Stimulated activated CD4-positive, alpha-beta T cell treated with anti-CD3 and anti-CD28 coated beads, Interleukin-12 subunit alpha, Interleukin-12 subunit beta, amount 100 ng/mL, for 4 hours (primary cell): ENCODE measurements around the gene LRRTM4.

Experiments
- DNase-seq: peaks from one replicate; pipeline ENCODE4 v3.0.0-alpha.2; 2020

Gene LRRTM4

DNA sequence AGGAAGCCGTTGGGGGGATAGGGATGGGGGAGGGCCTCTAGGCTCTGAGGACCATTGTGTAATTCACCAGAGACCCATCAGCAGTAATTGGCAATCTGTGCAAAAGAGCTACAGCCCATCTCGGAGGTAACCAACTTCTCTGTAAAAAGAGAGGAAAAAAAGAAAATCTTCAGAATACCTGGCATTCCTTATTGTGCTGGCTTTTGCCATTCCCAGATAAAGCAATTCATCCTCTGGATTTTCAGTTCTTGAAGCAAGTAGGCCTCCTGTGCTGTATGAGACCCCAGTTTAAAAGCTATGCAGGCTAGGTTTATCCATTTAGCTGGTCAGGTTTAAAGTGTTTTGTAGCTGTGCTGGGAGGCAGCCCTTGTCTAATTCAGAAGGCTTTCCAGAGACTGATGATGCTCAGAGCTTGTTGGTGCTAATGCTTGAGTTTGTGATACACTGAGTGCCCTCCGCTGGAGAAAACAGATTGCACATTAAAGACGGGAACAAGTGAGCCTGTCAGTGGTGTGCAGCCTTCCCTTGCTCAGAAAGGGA is at the start of gene LRRTM4:
LRRTM4 (minus strand) TSS at position 446 of the 540 bp plus-strand sequence.
- DNase-seq = no peak

- no peak for DNase-seq
Observed at GRCh38 chr2:77571545-77571944, 49.4 kb upstream of the LRRTM4 start.

DNA sequence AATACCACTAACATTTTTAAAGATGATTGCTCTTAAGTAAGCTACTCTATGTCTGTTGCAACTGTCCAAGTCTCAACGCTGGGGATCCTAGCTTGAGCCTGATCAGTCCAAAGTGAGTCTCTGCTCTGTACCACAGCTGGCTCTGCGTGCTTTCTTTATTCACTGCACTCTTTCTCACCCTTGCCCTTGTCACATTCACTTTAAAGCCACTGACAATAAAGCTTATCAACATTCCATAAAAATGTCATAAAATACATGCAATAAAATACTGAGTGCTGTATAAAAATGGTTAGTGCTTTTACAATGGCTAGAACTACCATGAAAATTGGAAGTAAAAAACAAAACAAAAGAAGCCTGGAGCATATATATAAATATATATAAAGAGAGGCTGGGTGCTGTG is 45.5 kb upstream of the LRRTM4 start:
- DNase-seq = no peak

- DNase-seq = no peak
Observed at GRCh38 chr2:77566582-77566981, 44.4 kb upstream of the LRRTM4 start.

GRCh38 chr2:77566131-77566530 is 44.0 kb upstream of the LRRTM4 start:
- no peak for DNase-seq

DNA sequence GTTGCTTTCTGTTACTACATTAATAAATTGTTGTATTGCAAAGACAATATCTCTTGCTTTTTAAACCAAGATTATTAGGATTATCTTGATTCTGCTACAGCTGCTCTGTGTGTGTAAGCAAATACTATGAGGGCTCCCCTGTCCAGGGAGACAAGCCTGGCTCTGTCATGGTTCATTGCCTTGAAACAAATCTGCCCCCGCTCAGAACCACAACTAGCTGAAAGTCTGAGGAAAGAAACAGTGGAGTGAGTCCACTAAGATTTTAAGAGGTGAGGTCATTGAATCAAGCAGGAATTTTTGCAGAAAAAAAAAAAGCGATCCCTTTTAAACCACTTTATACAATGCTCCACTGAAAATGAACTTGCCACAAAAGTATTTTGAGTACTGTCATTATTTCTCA is 30.8 kb upstream of the LRRTM4 start:
- DNase-seq = no peak

GRCh38 chr2:77538031-77538430 is 15.9 kb upstream of the LRRTM4 start:
- no peak for DNase-seq

- no peak for DNase-seq
Observed at GRCh38 chr2:77522888-77523287, 712 bp upstream of the LRRTM4 start.

DNA sequence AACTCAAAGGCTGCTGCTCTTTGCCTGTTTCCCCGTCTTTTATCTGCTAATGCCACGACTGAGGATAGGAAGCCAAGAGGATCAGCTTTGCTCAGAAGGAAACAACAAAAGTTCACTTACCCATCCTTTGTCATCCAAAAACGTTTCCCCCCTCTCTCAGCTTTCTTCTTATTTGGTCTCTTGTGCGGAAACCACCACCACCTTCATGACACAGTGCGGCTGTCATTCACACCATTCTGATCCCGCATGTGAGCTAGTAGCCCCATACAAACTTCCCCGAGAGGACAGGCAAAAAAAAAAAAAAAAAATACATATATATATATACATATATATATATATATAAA is 656 bp downstream of the LRRTM4 start:
- no peak for DNase-seq

- DNase-seq = no peak
Observed at GRCh38 chr2:77520641-77521547, 1.3 kb downstream of the LRRTM4 start.

DNA sequence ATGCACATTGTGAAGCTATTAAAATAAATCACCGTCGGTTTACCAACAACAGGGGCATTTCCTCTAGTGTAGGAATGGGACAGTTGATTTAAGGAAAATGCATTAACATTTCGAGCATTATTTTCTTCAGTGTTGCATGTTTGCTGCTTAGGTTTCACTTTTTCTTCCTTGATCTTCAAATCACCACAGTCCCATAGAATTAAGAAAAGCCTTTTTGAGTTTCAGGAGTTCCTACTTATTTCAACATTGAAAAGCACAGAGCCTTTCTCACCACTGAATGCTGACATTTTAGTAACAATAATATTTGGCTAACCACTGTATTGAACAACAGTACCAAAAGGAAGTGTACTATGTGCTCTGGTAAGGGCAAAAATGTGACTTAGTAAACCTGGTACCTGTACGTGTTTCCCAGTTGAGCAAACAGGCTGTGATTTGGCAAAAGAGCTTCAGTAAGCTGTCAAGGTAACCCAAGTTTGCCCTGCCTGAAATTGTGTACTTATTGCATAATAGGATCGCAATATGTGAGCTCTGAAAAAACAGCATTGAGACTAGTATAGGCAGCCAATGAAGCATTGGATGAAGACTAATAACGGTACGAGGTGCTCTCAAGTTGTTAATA is 2.2 kb downstream of the LRRTM4 start:
- DNase-seq = no peak

DNA sequence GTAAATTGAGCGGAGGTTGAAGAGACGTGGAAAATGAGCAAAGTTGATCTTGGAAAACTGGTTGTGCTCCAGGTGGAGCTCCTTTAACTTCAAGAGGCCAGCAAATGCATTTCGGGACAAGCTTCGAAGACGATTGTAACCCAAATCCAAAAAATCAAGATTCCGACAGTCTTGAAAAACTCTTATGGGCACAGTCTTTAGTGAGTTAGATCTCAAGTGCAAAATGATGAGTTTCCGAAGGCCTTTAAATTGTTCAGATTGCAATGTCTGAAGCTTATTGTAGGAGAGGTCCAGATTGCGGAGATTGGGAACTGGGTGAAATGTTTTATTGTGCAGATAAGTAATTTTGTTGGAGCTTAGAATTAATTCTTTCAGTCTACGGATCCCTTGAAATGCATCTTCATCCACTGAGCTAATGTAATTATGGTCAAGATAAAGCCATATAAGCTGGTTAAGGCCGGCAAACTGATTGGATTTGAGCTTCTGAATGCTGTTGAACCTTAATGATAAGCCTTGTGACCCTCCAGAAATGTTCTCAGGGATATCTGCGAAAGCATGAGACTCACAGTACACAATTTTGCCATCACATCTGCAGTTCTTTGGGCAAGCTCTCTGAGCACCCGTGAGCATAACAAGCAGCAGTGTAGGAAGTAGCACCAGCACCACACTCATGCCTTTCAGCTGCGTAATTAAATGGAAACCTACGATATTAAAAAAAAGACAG is 2.9 kb downstream of the LRRTM4 start:
- no peak for DNase-seq

DNA sequence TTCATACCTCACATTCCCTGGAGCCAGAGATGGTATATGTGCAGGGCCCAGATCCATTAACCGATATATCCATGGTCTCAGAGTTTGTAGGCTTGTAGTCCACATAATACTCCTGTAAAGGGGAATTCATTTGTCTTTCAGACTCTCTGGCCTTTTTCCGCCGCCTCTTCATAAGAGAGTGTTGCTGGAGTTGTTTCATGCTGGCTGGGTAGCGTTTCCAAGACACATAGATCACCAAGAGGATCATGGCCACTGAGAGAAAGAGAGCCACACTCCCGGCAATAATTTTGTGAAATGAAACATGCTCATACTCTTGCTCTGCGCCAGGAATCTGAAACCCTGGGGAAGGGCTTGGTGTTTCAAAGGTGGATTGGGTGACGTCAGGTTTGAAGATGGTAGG is 3.9 kb downstream of the LRRTM4 start:
- no peak for DNase-seq

- no peak for DNase-seq
Observed at GRCh38 chr2:77513191-77513590, 9.0 kb downstream of the LRRTM4 start.

- DNase-seq = no peak
Observed at GRCh38 chr2:77512507-77512906, 9.7 kb downstream of the LRRTM4 start.

GRCh38 chr2:77508511-77508910 is 13.7 kb downstream of the LRRTM4 start:
- no peak for DNase-seq

DNA sequence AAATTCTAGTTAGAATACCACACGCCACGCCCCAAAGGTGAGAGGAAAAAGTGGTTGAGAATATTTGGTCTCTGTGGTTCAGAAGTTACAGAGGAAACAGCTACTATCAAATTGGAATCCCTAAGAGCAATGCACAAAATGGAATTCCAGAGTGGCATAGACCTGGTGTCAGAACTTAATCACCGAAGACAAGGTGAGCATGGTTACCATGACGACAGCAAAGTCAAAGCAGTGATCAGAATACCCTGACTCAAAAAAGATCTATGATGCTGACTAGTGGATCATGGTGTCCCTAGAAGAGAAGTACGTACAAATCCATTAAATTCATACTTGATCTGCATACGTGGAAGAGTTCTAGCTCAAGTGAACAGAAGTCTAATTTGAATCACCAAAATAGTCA is 14.5 kb downstream of the LRRTM4 start:
- DNase-seq = no peak

- DNase-seq = no peak
Observed at GRCh38 chr2:77488141-77488540, 34.0 kb downstream of the LRRTM4 start.

DNA sequence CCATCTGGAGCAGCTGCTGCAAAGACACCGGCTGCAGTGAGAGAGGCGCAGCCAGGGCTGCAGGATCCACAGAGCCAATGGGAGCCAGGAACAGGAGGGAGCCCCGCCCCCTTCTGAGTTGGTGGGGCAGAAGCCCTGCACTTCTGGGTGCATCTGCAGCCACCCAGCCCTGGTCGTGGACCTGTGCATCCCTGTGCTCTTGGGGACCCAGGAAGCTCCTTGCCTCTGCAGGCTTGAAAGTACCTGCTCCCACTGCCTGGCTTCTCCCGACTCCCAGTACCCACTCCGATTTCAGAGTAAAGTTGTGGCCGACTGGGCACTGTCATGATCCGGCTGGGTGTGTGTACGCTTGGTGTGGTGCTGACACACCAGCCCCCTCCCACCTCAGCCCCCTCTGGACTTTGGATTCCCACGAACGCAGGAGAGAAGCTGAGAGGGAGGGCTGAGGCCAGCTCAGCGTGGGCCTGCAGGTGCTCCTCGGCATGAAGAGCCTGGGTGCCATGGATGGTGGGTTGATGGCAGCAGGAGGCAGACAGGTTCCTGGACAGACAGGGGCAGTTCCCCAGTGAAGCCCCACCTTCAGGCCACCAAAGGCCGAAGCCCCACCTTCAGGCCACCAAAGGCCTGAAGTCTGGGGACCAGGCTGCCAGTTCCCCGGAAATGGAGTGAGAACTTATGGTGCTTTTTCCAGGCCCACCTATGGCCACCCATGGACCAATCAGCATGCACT is 34.9 kb downstream of the LRRTM4 start:
- DNase-seq = no peak

- DNase-seq = no peak
Observed at GRCh38 chr2:77484026-77484425, 38.1 kb downstream of the LRRTM4 start.

DNA sequence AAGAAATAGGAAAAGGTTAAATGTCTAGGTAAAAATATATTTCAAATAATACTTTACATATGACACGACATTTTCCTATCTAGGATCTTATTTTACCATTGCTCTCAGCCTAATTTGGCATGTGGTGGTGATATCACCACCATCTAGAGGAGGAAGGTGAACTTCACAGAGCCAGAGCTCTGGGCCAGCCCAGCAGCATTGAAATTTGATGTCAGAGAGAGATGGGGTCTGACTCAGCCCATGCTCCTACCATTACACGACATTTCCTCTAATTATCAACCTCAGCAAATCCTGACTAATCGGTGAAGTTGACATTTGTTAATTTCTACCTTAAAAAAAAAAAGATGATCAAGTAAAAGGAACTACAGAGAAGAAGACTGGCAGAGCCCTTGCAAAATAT is 42.3 kb downstream of the LRRTM4 start:
- DNase-seq = no peak

DNA sequence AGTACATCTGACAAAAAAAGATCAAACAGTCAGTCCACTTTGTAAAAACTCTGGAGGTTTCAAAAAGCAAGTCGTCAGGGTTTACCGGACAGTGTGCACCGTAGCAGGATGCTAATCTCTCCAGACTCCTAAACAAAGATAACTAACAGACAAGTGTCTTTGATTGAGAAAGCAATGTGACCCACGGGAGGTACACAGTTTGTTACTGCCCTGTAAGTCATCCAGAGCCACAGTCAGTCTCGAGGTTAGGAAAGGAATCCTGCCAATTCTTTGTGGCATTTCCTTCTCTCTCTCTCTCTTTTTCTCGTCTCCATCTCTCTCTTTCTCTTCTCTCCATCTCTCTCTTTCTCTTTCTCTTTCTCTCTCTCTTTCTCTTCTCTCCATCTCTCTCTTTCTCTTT is 42.8 kb downstream of the LRRTM4 start:
- DNase-seq = no peak

GRCh38 chr2:77470096-77470495 is 52.1 kb downstream of the LRRTM4 start:
- no peak for DNase-seq
